Measurements from ENCODE around the gene RAB11FIP5.
A peak's percentile ranks its signal among the peaks of the same experiment; 100 is the strongest.

RAB11FIP5 gene

DNA sequence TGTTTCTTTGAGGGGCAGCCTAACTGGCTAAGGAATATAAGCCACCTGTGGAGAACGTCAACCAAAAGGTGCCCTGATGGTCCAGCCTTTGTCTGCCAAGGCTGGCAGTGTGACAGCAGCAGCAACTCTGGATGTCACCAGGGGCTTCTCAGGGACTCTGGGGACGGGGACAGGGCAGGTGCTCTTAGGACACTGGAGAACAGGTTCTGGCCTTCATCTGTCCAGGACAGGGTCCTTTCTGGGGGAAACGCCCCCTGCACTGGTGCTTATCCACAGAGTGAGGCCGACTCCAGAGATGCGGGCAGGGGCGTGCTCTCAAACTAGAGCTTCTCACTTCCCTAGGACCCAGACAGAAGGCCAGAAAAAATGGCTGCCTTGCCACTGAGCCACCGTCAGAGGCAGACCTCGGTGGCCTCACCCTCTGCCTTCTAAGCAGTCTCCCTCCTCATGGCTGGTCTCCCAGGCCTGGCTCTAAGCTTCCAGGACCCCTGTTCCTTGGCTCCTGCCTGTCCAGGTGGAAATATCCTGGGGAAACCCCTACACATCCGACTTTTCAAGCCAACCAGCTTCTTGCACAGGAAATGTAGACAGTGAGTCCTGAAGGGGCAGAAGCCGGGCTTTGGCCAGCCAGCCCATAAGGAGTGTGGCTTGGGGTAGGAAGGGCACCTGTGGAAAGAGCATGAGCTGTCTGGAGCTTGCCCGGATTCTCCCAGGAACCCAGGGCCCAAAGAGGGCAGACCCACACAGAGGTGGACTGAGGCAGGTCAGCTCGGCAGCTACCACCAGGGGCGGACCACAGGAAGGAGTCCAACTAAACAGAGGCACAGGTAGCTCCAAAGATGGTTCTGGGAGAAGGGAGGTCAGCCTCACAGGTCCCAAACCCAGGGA is 30.0 kb downstream of the RAB11FIP5 start:
- DNase-seq = no peak

DNA sequence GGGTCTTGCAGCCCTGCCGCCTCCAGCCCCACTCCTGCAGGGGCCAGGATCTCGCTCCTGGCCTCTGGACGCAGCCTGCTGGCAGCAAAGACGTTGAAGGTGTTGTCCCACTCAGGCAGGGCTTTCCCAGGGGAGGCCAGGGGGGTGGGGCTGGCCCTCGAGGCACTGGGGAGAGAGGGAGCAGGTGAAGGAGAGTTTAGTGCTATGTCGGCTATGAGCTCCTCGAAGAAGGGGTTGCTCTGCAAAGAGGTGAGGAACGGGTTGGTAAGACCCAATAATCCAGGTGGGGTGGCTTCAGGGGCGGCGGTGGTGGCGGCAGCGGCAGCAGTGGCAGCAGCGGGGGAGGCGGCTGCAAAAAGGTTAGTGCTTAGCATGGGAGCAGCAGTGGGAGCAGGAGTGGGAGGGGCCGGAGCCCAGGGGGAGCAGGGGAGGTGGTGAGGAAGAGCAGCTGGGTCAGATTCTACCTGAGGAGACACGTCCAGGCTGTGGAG is 31.5 kb downstream of the RAB11FIP5 start:
- no peak for DNase-seq

DNA sequence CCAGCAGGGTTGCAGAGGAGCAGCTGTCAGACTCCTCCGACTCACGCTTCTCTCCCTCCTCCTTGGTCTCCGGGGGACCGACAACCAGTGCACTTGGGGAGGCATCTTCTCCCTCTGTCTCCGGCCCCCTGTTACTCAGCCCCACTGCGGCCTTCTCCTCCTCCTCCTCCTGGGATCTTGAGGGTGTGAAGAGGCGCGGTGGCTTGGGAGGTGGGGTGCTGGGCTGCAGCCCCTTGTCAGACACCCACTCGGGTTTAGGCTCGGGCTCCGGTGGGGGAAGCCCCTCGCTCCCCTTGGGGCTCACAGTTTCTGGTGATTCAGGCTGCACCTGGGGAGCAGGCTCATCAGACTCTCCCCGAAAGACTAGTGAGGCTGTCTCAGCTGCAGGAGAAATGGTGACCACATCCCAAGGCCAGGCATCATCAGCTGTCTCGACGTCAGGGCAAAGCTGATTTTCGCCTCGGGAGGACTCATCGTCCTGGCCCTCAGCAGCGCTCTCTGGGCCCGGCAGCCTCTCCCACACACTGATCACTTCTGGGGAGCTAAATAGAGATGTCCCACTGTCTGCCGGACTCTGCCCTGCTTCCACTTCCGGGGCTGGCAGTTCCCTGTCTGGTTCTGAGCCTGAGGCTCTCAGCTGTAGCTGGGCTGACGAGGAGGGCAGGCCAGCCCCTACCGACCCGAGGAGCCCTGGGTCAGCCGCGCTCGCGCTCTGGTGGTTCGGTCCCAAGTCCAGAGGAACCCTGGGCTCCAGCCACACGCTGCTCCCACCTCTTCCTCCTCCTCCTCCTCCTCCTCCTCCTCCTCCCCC is 32.2 kb downstream of the RAB11FIP5 start:
- no peak for DNase-seq

DNA sequence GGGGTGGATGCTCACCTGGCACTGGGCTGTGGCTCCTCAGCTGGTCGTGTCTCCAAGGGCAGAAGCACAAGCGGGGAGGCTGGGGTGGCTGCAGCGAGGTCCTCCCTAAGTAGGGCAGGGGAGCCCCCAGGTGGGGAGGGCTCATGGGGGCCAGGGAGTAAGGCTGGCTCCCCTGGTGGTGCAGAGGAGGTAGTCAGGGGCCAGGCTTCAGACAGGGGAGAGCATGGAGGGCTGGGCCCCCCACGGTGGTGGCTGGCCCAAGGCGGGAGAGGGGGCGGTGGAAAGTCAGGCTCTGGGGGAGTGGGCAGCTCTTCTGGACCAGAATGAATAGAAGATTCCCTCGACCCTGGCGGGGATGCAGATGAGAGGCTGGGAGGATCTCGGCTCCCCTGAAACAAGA is 33.1 kb downstream of the RAB11FIP5 start:
- DNase-seq = no peak

DNA sequence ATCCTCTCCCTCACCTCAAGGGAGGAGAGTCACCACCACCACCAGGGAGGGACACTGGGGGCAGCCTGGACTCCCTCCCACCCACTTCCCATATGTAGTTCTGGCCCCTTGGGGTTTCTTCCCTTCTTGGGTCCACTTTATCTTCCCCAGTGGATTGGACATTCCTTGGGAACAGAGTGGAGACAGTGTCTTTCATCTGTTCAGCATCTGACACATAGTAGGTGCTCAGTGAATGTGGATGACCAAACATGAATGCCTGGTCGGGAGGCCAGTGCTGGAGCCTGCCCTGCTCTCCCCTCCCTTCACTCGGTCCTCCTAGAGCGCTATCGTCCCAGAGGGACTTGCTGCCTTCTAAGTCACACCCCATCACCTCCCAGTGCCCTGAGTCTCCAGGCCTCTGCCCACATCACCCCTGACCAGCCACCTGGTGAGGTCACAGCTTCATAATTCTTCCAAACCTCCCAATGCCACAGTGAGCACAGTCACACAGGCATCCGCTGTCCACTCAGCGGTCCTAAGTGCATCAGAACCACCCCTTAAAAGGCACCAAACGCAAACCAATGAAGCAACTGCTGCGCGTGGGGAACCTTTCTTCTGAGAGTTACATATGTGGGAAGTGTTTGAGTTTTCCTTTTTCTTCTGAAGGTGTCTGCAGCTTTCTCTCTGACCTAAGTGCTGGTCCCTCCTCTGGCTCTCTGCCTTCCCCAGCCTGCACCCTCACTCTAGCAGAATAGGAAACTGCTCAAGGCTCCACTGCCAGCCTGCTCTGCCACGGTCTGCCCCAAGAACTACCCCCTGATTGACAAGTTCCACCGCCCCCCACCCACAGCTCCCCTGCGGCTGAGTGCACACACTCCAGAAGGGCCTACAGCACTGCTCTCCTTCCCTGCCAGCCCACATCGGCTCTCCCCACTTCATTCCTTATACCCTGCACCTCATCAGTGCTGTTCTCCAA is 34.0 kb downstream of the RAB11FIP5 start:
- no peak for DNase-seq

DNA sequence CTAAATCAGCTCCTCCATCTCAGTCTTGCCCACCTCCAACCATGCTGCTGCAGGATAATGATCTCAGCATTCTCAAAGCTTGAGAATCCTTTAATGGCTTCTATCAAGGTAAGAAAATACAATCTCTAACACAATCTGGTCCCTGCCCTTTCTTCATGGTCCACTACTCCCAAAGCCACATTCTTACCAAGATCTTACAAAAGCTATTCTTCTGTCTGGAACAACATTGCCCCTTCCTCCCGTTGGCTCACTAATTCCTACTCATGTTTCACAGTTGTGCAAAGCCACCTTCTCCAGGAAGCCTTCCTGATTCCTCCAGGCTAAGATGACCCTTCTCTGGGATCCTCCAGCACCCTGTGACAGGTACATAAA is 35.3 kb downstream of the RAB11FIP5 start:
- no peak for DNase-seq

DNA sequence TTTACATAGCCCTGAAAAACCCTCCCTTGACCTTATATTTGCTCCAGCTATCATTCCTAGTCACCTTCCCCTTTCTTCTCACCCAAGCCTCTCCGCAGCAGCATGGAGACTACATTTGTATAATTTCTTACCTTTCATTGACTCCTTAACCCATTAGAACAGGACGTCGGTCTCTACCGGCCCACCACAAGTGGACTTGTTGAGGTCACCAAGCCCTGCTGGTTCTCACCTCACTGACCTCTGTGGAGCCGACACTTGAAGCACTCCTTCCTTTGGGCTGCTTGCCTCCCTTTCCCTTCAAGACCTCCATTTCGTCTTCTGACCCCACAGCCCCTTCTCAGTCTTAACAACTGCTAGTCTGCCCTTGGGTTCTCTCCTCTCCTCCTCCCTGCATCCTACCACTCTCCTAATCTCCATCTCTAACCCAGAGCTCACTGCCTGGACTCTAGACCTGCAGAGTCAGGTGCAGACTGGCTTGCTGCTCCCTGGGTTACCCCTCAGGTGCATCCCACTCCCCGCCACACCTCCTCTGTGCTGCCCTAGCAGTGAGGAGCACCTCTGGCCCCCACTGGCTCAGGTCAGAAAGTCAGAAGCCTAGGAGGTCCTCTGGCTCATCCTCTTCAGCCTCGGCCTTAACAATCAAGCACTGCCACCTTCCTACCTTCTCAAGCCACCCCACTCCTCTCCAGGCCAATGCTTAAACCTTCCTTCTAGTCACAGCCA is 35.9 kb downstream of the RAB11FIP5 start:
- no peak for DNase-seq

DNA sequence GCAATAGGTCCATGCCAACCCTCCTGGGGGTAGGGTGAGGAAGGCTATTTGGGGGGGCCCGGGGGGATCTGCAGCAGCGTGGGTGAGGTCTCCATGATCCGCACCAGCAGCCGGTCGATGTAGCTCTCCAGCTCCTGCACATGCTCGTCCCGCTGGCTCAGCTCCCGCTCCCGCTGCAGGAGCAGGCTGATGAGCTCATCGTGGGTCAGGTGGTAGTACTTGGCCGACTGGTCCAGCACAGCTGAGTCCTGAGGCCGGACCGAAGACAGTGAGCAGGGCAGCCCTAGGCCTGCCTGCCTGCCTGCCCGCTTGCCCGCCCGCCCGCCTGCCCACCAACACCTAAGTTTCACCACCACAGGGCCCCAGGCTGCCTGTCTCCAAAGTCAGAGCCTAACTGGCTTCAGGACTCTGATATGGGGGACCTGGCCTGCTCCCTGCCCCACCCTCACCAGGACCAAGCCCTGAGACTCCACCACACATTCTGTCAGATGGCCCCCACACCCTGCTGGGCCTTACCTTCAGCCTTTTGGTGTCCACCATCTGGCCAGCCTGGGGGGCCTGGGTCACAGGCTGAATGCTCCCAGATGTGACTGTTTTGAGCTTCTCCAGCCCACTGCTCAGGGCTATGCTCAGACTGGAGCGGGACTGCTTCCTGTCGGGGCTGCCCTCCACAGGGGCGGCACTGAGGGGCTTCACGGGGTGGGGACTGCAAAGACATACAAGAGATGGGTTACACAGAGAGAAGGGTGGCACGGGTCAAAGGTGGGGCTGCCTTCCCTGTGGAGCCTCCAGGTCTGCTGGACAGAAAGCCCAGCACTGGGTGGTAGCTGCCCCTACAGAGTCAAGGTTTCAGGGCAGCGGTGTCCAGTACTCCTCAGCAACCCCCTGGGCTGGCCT is 37.0 kb downstream of the RAB11FIP5 start:
- DNase-seq = no peak

DNA sequence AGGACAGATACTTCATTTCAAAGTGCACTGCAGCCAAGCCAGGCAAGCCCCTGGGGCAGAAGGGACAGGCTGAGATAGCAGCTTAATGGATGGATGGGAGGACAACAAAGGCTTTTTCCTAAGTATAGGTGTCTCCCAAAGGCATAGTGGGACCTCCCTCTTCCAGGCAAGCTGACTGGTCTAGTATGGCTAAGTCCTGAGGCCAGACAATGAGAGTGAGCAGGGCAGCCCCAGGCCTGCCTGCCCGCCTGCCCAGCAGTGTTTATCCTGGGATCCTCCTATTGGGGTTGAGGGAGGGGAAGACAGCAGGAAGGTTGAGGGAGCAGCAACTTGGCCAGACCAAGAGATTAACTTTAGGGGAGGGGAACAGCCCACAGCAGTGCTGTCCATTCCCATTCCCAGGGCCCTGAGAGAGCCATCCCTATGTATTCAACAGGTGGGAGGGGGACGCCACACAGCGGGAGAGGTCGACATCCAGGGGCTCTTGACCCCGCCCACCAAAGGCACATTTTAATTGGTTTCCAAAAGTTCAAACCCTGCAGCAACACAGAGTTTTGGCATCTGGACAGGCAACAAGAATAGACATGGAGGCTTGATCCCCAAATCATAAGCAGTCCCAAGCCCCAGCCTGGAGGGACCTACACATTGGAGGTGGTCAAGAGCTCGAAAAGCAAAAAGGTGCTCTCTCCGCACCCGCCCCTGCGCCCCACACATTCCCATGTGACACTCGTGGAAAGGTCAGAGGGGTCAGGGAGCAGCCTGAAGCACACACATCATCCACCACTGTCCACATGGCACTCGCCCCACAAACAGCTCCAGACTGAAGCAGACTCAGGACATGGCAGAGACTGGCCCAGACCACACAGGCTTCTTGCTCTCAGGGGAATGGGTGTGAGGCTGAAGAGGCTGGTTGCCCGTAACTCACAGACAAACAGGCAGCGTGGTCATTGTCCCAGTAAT is 38.4 kb downstream of the RAB11FIP5 start:
- DNase-seq = no peak

DNA sequence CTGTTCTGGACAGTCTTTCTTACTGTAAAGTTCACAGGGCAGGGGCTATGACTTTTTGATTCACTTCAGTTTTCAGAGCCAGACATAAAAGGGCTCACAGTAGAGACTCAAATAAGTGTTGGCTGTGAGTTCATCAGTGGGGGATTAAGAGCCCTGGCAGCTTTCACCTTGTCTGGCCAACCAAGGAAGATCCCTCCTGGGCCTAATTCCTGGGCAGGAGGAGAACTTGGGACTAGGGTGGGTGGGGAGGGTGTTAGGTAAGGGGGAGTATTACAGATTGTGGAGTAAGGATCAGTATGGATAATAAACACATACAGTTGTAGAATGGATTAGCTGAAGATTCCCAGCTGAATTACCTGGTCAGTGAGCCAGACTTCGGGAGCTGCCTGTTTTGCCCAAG is 40.3 kb downstream of the RAB11FIP5 start:
- DNase-seq = no peak

DNA sequence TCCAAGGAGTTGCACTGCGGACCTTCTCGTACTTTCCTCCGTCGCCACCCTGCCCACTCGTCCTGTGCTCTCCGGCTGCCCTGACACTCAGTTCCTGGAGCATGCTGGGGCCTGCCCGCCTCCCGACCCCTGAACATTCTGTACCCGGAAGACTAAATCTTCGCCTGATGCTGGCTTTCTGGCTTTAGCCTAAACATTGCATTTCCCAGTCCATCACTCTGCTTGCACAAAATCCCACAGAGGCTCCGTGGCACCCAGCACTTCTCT is 40.7 kb downstream of the RAB11FIP5 start:
- DNase-seq = no peak

DNA sequence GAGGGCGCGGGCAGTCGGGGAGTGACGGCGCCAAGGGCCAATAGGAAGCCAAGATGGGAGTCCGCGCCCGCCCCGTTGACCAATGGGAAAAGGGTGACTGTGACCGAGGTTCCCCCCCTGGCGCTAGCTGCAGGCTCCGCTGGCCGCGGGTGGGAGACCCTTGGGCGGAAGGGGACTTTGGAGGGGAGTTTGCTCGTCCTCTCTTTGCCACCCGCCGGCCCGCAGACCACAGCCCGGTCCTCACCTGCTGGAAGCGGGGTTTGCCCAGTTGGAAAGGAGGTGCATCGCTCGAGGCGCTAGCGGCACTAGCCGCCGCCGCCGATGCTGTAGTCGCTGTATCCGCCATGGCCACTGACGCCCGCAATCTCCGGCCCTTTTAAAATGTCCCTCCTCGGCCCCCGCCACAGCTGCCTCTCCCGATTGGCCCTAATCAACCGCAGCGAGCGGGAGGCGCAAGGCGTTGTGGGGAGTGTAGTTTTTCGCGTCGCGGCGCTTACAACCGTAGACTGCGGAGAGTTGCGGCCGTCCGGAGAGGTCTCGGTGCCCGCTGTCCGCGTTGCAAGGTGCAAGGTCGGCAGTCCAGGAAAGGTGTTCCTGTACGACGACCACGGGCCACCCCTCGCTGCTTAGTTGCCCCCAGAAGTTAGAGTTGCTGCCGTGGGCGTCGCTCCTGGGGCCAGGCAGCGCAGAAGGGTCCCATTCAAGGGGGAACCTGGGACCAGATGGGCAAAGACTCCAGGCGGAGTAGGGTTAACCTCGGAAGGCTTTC is 41.2 kb downstream of the RAB11FIP5 start, which contains the start of gene SFXN5:
Gene SFXN5 (minus strand): TSS at position 353 of the 769 bp plus-strand sequence. CDS start 7 bp downstream, at position 346.
- peak; percentile 93 for DNase-seq

DNA sequence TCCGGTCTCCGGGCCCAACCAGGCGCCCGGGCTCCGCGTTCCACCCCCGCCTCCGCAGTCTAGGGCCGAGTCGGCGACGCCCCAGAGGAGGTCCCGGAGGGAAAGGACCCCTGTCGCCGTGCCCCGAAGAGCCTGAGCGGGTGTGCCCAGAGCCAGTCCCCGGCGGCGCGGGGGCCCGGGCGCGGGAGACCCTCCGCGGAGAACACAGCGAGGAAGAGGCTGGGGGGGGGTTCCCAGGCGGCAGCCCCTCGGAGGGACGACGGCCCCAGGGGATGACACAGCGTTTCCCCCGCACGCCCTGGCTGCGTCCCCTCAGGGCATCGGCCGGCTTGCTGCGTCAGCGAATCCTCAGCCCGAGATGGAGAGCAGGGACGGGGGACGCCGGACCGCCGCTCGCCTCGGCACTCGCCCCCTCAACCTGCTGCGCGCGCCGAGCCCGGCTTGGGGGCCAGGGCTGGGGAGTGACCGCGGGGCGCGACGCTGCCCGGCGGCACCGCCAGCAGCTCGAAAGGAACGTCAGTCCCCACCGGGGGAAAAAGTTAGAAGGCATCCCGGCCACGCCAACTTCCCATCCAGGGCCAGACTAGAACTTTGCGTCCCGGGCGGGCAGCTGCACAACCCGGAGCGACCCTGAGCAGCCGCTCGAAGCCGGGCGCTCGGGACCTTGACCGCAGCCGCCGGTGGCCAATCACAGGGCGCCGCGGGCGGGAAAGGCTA is 41.9 kb downstream of the RAB11FIP5 start:
- DNase-seq = no peak

DNA sequence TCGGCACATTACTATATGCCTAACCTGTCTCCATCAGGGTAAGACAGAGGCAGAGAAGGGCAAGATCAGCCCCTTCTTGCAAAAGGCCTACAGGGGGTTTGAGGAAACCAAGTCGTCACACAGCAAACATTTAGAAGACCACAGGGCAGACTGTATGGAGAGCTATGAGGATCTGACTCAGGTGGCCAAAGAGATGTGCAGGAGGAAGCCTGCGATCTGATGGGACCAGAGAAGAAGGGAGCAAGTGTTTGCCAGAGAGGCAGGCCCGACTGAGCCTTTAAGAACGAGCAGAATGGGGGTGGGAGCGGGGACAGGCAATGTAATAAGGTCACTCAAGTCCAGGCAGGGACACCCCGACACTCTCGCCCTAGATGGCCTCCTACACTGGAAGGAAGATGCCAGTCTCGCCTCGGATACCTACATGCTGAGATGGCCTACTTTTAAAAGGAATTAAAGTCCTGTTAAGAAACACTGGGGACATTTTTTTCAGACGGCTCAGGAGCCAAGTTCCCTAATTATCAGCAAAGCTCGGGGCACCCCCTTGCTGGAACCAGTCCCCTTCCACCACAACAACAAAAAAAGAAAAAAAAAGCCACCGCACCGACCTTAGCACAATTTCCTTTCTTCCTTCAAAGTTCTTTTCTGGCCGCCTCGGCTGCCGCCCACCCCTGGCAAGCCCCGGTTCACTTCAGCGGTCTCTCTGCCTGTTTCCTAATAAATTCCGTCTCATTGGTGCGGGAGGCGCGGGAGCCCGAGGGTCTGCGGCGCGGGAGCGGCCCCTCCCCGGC is 42.7 kb downstream of the RAB11FIP5 start:
- DNase-seq = no peak

DNA sequence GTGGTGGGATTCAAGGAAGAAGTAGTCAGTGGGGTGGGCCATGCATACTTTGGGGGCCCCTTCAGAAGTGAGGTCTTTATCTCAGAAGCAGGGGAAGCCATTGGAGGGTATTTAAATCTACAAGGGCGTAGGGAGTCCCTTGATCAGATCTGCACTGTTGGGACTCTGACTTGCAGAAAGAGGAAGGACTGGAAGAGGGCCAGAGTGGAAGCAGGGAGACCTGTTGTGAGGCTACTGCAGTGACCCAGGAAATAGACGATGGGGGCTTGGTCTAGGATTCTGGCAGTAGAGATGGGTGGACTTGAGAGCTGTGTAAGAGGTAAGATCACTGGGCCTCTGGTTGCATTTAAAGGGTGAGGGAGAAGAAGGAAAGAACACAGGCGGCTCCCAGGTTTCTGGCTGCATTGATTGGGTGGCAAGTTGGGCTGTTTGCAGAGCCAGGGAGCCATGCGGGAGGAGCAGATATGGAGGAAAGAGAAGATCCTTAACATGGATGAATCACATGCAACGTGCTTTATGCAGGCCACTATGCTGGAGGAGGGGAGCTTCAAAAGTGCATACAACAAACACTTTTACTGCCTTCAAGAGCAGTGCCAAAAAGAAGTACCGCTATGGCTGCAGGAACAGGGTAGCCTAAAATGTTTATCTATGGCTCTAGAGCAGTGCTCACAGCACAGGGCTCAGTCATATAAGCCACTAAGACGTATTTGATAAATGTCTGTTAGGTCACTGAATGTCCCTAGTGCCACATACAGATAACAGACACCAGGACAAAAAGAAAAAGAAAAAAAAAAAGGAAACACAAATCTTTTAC is 43.5 kb downstream of the RAB11FIP5 start:
- DNase-seq = no peak

DNA sequence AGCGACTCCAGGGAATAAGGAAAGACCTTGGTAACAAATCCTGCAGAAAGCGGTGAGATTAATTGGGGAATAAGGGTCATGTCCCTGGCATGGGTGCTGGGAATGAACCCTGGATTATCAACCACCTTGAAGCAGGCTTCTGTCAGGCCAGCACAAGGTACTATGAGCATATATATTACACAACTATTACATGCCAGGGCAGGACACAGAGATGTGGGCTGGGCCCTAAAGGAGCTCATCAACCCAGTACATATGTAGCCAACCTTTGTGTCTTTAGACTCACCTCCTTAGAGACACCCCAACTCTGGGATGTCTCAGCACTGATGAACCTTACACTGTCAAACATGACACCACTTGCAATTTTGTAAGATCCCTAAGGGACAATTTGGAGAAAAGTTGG is 44.6 kb downstream of the RAB11FIP5 start:
- no peak for DNase-seq

DNA sequence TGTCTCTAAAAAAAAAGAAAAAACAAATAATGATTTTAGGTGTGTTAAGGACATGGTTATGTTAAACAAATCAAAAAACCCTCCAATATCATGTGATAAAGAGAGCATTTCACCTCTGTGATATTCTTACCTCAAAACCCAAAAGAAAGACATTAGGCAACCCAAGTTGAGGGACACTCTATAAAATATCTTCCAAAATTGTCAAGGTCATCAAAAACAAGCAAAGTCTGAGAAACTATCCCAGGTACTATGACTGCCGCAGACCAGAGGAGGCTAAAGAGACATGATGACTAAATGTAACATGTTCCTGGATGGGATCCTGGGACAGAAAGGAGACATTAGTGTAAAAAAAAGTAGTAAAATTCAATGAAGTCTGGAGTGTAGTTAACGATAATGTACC is 45.7 kb downstream of the RAB11FIP5 start:
- no peak for DNase-seq

Data from amniotic stem cell (primary cell).